Measurements from ENCODE around the gene FBXL13. TPM values are rescaled to one million over a fixed set of nuclear protein-coding genes. Genes with fewer than 3 reads are reported as not detected.

FBXL13 gene
- total and polyA plus RNA-seq, 10 of the 15 experiments (the other 5 are each of a cell fraction or from before 2014, with no cell fraction given): 0.08 to 0.95 (median 0.28) TPM; not detected in 2

- no peak; the same call in 1 of the 2 replicates for TF ChIP-seq USF2 (IDR thresholded peaks at IDR 0.05; ENCODE audit: borderline replicate concordance, low read depth, low read length)
- TF ChIP-seq CTCF (IDR thresholded peaks at IDR 0.05 in 2 of 3, conservative IDR thresholded peaks at IDR 0.05 in 1 of 3; ENCODE audit: control insufficient read depth in 2 of 3, extremely low read depth in 1 of 3, insufficient read depth in 1 of 3, low read depth in 3 of 3, low read length in 3 of 3): no peak
- no peak for TF ChIP-seq MTA3 (IDR thresholded peaks at IDR 0.05; ENCODE audit: borderline replicate concordance, low read length)
- TF ChIP-seq ZNF207 (IDR thresholded peaks at IDR 0.05; ENCODE audit: borderline replicate concordance): no peak; the same call in 1 of the 2 replicates
- no peak for TF ChIP-seq RFX5 (IDR thresholded peaks at IDR 0.05; ENCODE audit: low read depth, low read length)
- TF ChIP-seq FOXK2 (IDR thresholded peaks at IDR 0.05): no peak
- TF ChIP-seq MLLT1 (IDR thresholded peaks at IDR 0.05): peak; percentile 29; the same call in 1 of the 2 replicates
- TF ChIP-seq SP1 (IDR thresholded peaks at IDR 0.05; ENCODE audit: low read depth, low read length): peak; percentile 80
- TF ChIP-seq IRF4 (IDR thresholded peaks at IDR 0.05; ENCODE audit: low read depth, low read length): no peak
- TF ChIP-seq SMAD5 (IDR thresholded peaks at IDR 0.05; ENCODE audit: low read depth): 0 out of 2 replicates have a peak, but pooled peaks have one; percentile 8
- TF ChIP-seq PAX5 (IDR thresholded peaks at IDR 0.05; ENCODE audit: borderline replicate concordance, low read depth, low read length): no peak
- TF ChIP-seq FOS (IDR thresholded peaks at IDR 0.05; ENCODE audit: borderline replicate concordance, extremely low read depth, insufficient read length): no peak
- peak; percentile 76 for TF ChIP-seq LARP7 (IDR thresholded peaks at IDR 0.05)
- peak; percentile 73; the same call in 1 of the 2 replicates for TF ChIP-seq NBN (IDR thresholded peaks at IDR 0.05)
- peak; percentile 13; the same call in 1 of the 2 replicates for TF ChIP-seq TBL1XR1 (IDR thresholded peaks at IDR 0.05; ENCODE audit: low read depth, low read length)
- 0 out of 2 replicates have a peak, but pooled peaks have one; percentile 26 for TF ChIP-seq ELK1 (IDR thresholded peaks at IDR 0.05; ENCODE audit: low read depth, low read length)
- no peak for TF ChIP-seq WRNIP1 (IDR thresholded peaks at IDR 0.05; ENCODE audit: borderline replicate concordance, low read depth, low read length)
- peak; percentile 53; the same call in 1 of the 2 replicates for TF ChIP-seq GABPA (IDR thresholded peaks at IDR 0.05; ENCODE audit: low read depth)
- peak; percentile 45; the same call in 1 of the 2 replicates for TF ChIP-seq ZSCAN29 (IDR thresholded peaks at IDR 0.05)
- no peak for TF ChIP-seq FOXM1 (IDR thresholded peaks at IDR 0.05; ENCODE audit: low read depth, low read length)
- TF ChIP-seq IKZF1 (conservative IDR thresholded peaks at IDR 0.05): peak; percentile 76
- TF ChIP-seq HDGF (IDR thresholded peaks at IDR 0.05): peak; percentile 82
- no peak for TF ChIP-seq RCOR1 (conservative IDR thresholded peaks at IDR 0.05; ENCODE audit: low read depth, low read length)
- no peak for TF ChIP-seq MEF2A (IDR thresholded peaks at IDR 0.05; ENCODE audit: insufficient read depth, low read depth, low read length)
- no peak for TF ChIP-seq ATF7 (IDR thresholded peaks at IDR 0.05; ENCODE audit: low read depth)
Measured at GRCh38 chr7:103074519-103075336, at the start of gene FBXL13, which contains the start of gene ARMC10 (continued).

Data from GM12878 (cell line).